SK-MEL-5 (cell line): ENCODE measurements around the gene DRAM2. TPM values are rescaled to one million over a fixed set of nuclear protein-coding genes. Genes with fewer than 3 reads are reported as not detected.
A peak's percentile ranks its signal among the peaks of the same experiment; 100 is the strongest.

Source experiments
- DNase-seq: peaks from one replicate; pipeline ENCODE4 v3.0.0-alpha.2; 2016; ENCODE audit warnings: low read depth, low spot score
- in situ Hi-C: cut with HindIII; loops from 2 replicates; pipeline ENCODE4 v1.10.0; 2016; ENCODE audit warnings: low sequenced_read_pairs, high pct_unique_total_duplicates, low pct_unique_long_range_greater_than_20kb
- total RNA-seq: library from RNA; depleted of rRNA; stranded (reverse); fragments of >200 nt; shearing (Covaris generic); gene quantifications from 2 replicates; pipeline ENCODE4 v1.2.3, GENCODE V29; 2014

The DRAM2 gene
- total RNA-seq, 1 experiment from 2014 or later, result 63.1 TPM

- in situ Hi-C loops, result no loop called here
Observed at GRCh38 chr1:111147948-111148347, 8.1 kb upstream of the DRAM2 start.

GRCh38 chr1:111145963-111146768 is 6.3 kb upstream of the DRAM2 start:
- DNase-seq, result no peak
- in situ Hi-C loops, result no loop called here

More at GRCh38 chr1:111147948-111148347, 8.1 kb upstream of the DRAM2 start:
- DNase-seq, result no peak

- in situ Hi-C loops, result no loop called here
- DNase-seq, result no peak
Observed at GRCh38 chr1:111145542-111145941, 5.6 kb upstream of the DRAM2 start.

GRCh38 chr1:111142356-111142975 is 2.6 kb upstream of the DRAM2 start:
- in situ Hi-C loops, result no loop called here
- no peak for DNase-seq

GRCh38 chr1:111141245-111142220 is 1.6 kb upstream of the DRAM2 start:
- no peak for DNase-seq
- in situ Hi-C loops, result no loop called here

- in situ Hi-C loops, result no loop called here
Observed at GRCh38 chr1:111140680-111140967, 731 bp upstream of the DRAM2 start.

GRCh38 chr1:111139324-111139955 is 453 bp downstream of the DRAM2 start:
- in situ Hi-C loops, result no loop called here
- DNase-seq, result peak; percentile 60

More at GRCh38 chr1:111140680-111140967, 731 bp upstream of the DRAM2 start:
- DNase-seq, result peak; percentile 42

GRCh38 chr1:111133866-111134265 is 6.0 kb downstream of the DRAM2 start:
- DNase-seq, result no peak
- in situ Hi-C loops, result no loop called here

- no peak for DNase-seq
- in situ Hi-C loops, result no loop called here
Observed at GRCh38 chr1:111131693-111132092, 8.2 kb downstream of the DRAM2 start.

GRCh38 chr1:111129376-111129775 is 10.5 kb downstream of the DRAM2 start:
- in situ Hi-C loops, result no loop called here
- DNase-seq, result no peak

- no peak for DNase-seq
- in situ Hi-C loops, result no loop called here
Observed at GRCh38 chr1:111127923-111128643, 11.8 kb downstream of the DRAM2 start.

- in situ Hi-C loops, result no loop called here
- no peak for DNase-seq
Observed at GRCh38 chr1:111126354-111126753, 13.5 kb downstream of the DRAM2 start.

- in situ Hi-C loops, result no loop called here
Observed at GRCh38 chr1:111116496-111116895, 23.4 kb downstream of the DRAM2 start.

GRCh38 chr1:111110197-111110899 is 29.5 kb downstream of the DRAM2 start:
- in situ Hi-C loops, result no loop called here
- DNase-seq, result no peak

More at GRCh38 chr1:111116496-111116895, 23.4 kb downstream of the DRAM2 start:
- no peak for DNase-seq

- in situ Hi-C loops, result no loop called here
- DNase-seq, result no peak
Observed at GRCh38 chr1:111104981-111105380, 34.9 kb downstream of the DRAM2 start.

GRCh38 chr1:111101854-111102642 is 37.8 kb downstream of the DRAM2 start:
- DNase-seq, result no peak

More at GRCh38 chr1:111101854-111102642, 37.8 kb downstream of the DRAM2 start:
- in situ Hi-C loops, result no loop called here
